GM12864 (cell line): ENCODE measurements around the gene HECTD4.

Experiments used
- DNase-seq: peaks from one replicate; pipeline ENCODE4 v3.0.0-alpha.2; 2011; ENCODE audit warnings: low read depth
- H3K4me3 ChIP-seq: 2 replicates; pipeline ENCODE4 v1.5.1; 2011; ENCODE audit warnings: mild to moderate bottlenecking, low read depth, low read length, control low read depth
- TF ChIP-seq, protein P1 (sequence below): IDR thresholded peaks from 2 replicates; pipeline ENCODE4 v1.5.1; 2011; ENCODE audit warnings: low read depth, mild to moderate bottlenecking, moderate library complexity, low read length, control low read depth, inconsistent platforms; ENCODE audit errors: missing control alignments

Gene HECTD4

DNA sequence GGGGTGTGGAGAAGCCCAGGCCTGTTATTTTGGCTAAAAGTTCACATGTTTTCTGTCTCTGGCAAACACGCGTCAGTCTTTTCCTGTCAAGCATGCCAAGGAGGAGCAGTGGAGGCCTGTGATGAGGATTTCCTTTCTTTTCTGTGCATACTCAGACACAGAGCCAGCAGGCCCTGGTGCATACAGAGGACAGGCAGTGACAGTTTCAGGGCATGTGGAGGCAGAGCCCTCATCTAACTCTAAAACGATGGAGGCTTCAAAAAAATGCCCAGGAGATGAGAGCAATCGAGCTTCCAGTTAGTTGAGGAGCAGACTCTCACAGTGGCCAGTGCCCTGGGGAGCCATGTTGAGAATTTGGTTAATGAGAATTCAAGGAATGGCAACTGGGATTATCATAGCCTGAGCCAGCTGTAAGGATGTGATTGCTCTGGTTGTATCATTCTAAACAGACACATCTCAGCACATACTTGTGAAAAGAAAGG, 190.3 kb downstream of the HECTD4 start:
- no peak overlapping the region for H3K4me3 ChIP-seq
- no peak for DNase-seq
- TF ChIP-seq, protein P1, sequence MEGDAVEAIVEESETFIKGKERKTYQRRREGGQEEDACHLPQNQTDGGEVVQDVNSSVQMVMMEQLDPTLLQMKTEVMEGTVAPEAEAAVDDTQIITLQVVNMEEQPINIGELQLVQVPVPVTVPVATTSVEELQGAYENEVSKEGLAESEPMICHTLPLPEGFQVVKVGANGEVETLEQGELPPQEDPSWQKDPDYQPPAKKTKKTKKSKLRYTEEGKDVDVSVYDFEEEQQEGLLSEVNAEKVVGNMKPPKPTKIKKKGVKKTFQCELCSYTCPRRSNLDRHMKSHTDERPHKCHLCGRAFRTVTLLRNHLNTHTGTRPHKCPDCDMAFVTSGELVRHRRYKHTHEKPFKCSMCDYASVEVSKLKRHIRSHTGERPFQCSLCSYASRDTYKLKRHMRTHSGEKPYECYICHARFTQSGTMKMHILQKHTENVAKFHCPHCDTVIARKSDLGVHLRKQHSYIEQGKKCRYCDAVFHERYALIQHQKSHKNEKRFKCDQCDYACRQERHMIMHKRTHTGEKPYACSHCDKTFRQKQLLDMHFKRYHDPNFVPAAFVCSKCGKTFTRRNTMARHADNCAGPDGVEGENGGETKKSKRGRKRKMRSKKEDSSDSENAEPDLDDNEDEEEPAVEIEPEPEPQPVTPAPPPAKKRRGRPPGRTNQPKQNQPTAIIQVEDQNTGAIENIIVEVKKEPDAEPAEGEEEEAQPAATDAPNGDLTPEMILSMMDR: no peak

DNA sequence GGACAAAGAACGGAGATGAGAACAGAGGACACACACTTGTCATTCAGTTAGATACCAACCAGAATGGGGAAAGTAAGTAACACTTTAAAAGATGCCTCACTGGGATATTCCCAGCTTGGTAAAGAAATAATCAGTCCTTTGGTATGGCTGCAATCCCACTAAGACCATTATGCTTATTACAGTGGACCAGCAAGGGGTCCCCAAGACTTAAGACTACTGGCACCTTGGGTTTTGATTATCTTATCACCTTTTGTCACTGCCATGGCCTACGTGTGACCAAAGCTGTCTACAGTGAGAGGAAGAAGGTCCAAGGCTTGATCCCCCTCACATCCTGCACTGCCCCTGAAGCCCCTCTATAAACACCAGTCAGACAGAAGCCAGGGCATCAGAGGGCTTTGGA, 191.0 kb downstream of the HECTD4 start:
- no peak for DNase-seq
- TF ChIP-seq, protein P1: no peak
- no peak overlapping the region for H3K4me3 ChIP-seq

DNA sequence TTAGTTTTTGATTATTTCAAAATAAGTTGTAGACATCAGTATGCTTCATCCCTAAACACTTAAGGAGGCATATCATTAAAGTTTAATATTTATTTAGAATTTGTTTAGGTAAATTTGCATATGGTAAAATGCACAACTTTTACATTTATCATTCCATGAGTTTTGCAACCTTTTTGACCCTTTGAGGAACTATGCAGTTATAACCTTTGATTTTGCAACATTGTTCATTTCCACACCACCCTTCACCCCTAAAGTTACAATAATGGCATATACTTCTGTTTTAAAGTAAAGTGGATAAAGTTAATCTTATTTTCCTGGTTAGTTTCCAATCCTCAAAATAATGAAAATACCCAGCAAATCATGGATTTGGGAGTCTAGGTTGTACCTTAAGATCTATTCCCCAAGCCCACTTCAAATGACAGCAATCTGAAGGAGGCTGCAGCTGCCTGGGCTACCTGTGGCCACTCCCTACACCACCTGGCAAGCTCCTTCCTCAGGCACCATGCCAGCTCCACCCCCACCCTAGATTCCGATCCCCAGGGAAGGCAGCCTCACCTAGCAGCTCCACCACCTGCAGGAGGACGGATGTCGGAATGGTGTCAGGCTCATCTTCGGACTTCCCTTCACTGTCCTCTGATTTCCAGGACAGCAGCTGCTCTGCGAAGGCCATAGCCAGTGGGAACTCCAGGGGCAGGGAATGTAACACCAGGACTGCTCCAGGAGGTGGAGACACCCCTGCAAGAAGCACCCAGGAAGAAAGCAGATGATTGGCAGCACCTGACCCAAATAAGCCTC, 191.8 kb downstream of the HECTD4 start:
- H3K4me3 ChIP-seq: no peak overlapping the region
- no peak for DNase-seq
- TF ChIP-seq, protein P1: no peak

DNA sequence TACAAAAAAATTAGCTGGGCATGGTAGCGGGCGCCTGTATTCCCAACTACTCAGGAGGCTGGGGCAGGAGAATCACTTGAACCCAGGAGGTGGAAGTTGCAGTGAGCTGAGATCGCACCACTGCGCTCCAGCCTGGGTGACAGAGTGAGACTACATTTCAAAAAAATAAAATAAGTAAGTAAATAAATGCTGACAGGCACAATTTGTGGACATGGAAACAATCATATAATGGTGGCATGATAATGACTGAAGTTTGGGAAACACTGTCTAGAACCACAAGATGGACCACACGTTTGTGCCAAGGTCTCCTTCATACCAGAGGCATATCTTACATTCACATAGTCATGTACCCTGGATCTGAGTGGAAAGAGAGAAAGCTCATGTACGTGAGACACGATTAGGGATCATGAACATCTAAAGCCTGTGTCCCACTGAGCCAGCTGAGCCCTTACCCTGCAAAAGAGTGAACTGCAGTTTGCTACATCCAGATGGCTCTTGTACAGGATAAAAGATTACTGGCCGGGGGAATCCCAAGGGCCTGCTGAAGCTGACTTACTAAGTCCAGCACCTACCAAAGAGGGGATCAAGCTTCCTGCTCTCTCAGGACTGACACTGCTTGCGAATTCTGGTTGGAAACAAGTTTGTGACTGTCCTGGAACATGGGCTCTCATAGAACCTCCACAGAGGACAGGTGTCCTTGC, 194.0 kb downstream of the HECTD4 start:
- TF ChIP-seq, protein P1: no peak
- DNase-seq: no peak
- no peak overlapping the region for H3K4me3 ChIP-seq

DNA sequence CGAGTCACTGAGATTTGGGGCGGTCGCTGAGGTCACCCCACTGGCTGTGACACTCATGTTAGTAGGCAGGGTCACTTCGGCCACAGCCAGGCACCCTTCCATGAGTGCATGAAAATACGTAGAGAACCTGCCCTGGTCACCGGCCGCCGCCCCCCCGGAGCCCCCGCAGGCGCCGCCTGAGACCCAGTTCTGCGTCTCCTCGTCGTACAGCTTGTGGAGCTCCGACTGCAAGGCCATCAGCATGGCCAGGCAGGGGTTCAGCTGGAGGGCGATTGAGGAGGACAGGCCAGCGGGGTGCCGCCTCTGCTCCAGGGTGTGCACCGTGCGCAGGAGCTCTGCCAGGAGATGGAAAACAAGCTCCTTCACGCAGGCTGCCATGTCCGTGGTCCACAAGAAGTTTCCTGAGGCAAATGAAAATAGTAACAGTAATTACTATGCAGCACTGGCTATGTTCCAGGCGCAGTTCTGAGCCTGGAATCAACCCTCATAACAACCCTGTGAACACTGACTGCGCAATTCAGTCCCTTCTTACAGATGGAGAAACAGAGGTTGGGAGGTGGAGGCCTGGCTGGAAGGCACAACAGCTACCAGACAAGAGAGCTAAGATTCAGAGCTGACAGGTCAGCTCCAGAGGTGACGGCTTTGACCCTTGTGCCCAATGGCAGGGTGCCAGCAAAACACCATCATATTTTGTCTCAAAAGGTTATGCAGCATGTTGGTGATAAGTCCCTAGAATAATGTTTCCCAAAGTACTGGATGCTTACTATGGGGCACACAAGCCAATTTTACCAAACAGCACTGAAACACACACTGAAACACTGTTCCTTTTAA, 196.9 kb downstream of the HECTD4 start:
- TF ChIP-seq, protein P1: no peak
- no peak overlapping the region for H3K4me3 ChIP-seq
- no peak for DNase-seq

DNA sequence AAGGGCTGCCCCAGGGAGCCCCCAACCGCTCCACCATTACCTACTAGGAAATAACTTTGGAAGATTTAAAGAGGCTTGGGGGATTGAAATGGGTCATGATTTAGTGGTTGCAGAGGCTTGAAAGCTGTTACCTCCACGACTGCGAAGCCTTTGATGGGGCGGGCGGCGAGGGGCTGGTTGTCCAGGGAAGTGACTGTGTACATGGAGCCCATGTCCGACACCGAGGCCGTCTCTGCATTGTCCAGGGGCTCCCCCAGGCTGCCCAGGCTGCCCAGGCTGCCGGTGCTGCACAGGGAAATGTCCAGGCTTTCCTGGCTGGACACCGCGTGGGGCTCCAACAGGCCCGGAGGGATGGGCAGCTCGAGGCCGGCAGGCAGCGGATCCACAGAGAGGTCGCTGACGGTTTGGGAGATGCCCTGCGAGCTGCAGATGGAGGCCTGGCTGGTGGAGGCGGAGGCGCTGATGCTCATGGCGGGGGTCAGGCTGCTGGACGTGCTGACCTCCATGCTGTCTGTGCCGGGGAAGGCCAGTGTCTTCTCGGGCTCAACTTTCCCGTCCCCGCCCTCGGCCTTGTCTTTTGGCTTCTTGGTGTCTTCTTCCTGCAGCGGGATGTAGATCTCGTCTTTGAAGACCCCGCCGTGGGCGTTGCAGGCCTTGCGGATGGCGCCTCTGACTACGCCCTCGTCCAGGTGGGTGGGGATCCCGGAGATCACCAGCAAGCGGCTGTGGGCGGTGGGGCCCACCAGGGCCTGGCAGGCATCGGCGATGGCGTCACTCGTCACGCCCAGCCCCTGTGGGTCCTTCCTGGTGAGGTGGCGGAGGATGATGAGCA, 198.0 kb downstream of the HECTD4 start:
- TF ChIP-seq, protein P1: no peak
- DNase-seq: no peak

More for the DNA sequence above, 198.0 kb downstream of the HECTD4 start:
- H3K4me3 ChIP-seq: no peak overlapping the region
